GM12801 (cell line): ENCODE results near the gene ELAVL1.

Experiments used
- CTCF ChIP-seq: IDR thresholded peaks from one replicate; pipeline ENCODE4 v1.5.1; 2011; ENCODE audit warnings: control low read depth; ENCODE audit not compliant: insufficient read length; ENCODE audit errors: extremely low read depth

The ELAVL1 gene

GRCh38 chr19:7953576-7953975 lies 51.9 kb downstream of the ELAVL1 start:
- no peak for TF ChIP-seq CTCF

DNA sequence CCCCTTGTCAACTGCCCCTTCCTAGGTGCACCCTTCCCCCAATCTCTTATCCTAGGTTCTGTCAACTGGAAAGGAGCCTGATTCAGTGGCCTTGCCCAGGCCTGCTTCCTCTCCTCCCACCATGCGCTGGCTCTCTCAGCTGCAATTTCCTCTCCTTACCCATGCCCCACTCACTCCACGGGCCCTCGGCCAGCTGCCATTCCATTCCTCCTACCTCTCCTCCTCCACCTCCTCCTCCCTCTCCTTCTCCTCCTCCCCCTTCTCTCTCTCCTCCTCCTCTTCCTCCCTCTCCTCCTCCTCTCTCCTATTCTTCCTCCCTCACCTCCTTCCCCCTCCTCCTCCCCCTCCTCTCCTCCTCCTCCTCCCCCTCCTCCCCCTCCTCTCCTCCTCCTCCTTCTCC lies 52.4 kb downstream of the ELAVL1 start:
- TF ChIP-seq CTCF: no peak

DNA sequence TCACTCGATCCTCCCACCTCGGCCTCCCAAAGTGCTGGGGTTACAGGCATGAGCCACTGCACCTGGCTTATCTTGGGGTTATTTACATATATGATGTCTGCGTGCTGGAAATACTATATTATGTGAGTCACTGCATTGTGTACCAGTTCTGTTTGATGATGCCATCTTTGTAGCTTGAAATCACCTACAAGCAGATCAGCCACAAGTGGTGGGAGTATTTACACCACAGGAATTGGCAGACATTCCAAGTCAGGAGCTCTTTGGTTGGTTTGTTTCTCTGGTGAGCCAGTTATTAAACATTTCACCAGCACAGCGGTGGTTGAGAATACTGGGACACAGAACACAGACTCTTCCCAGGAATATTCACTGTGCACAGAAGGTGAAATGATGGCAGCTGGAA lies 57.5 kb downstream of the ELAVL1 start:
- TF ChIP-seq CTCF: no peak

- TF ChIP-seq CTCF: peak; percentile 41
Observed at GRCh38 chr19:7944177-7944761, 61.2 kb downstream of the ELAVL1 start.

GRCh38 chr19:7943444-7944176 lies 61.8 kb downstream of the ELAVL1 start, which contains the start of gene TIMM44:
Gene TIMM44, minus strand, starts transcription at chr19:7943666. Its CDS starts 15 bp downstream, at chr19:7943651.
- TF ChIP-seq CTCF: no peak

GRCh38 chr19:7942981-7943443 lies 62.4 kb downstream of the ELAVL1 start:
- TF ChIP-seq CTCF: no peak

- no peak for TF ChIP-seq CTCF
Observed at GRCh38 chr19:7941895-7942596, 63.4 kb downstream of the ELAVL1 start.
